PC-3 (cell line): Measurements from ENCODE around the gene GADL1.

Source experiments
- EZH2 ChIP-seq: fragments of 300-600 bp; sonication (generic); IDR thresholded peaks from one replicate; pipeline ENCODE4 v1.6.1; 2017; ENCODE audit warnings: antibody characterized with exemption, mild to moderate bottlenecking, low read length; ENCODE audit not compliant: unreplicated experiment
- EZH2phosphoT487 ChIP-seq: fragments of 300-600 bp; sonication (generic); IDR thresholded peaks from 2 replicates; pipeline ENCODE4 v1.6.1; 2018; ENCODE audit warnings: mild to moderate bottlenecking, antibody characterized with exemption, low read length, borderline replicate concordance
- TF ChIP-seq, protein P1 (sequence below): fragments of 300-600 bp; sonication (generic); conservative IDR thresholded peaks from 2 replicates; pipeline ENCODE4 v1.5.1; 2017; ENCODE audit warnings: antibody characterized with exemption, low read depth, mild to moderate bottlenecking, low read length

DNA sequence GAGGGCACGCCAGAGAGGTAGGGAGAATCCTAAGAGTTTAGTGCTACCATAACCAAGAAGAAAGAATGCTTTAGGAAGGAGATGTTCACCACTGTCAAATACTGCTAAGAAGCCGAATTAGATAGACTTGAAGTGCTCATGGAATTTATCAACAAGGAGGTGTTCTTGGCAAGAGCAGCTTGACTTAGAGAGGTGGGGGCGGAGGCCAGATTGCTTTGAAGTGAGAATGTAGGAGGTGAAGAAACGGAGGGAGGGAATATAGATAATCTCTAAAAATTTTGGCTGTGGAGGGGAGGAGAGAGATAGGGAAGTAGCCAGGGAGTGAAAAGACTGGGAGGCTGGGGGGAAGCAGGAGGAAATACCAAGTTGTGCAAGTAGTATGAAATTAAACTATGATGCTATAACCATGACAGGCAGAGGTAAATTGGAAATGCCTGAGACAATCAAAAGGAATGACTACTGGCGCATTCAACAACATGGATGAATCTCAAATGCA lies 35.5 kb downstream of the GADL1 start:
- TF ChIP-seq, protein P1, sequence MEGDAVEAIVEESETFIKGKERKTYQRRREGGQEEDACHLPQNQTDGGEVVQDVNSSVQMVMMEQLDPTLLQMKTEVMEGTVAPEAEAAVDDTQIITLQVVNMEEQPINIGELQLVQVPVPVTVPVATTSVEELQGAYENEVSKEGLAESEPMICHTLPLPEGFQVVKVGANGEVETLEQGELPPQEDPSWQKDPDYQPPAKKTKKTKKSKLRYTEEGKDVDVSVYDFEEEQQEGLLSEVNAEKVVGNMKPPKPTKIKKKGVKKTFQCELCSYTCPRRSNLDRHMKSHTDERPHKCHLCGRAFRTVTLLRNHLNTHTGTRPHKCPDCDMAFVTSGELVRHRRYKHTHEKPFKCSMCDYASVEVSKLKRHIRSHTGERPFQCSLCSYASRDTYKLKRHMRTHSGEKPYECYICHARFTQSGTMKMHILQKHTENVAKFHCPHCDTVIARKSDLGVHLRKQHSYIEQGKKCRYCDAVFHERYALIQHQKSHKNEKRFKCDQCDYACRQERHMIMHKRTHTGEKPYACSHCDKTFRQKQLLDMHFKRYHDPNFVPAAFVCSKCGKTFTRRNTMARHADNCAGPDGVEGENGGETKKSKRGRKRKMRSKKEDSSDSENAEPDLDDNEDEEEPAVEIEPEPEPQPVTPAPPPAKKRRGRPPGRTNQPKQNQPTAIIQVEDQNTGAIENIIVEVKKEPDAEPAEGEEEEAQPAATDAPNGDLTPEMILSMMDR: no peak
- TF ChIP-seq EZH2phosphoT487 (no peak), EZH2 (no peak)
